ENCODE data around the gene LRSAM1. TPM values are rescaled to one million over a fixed set of nuclear protein-coding genes. Genes with fewer than 3 reads are reported as not detected.

The LRSAM1 gene
- total and polyA plus RNA-seq, 9 of the 15 experiments (the other 6 are each of a cell fraction or from before 2014, with no cell fraction given): 0.07 to 16.2 (median 4.7) TPM

DNA sequence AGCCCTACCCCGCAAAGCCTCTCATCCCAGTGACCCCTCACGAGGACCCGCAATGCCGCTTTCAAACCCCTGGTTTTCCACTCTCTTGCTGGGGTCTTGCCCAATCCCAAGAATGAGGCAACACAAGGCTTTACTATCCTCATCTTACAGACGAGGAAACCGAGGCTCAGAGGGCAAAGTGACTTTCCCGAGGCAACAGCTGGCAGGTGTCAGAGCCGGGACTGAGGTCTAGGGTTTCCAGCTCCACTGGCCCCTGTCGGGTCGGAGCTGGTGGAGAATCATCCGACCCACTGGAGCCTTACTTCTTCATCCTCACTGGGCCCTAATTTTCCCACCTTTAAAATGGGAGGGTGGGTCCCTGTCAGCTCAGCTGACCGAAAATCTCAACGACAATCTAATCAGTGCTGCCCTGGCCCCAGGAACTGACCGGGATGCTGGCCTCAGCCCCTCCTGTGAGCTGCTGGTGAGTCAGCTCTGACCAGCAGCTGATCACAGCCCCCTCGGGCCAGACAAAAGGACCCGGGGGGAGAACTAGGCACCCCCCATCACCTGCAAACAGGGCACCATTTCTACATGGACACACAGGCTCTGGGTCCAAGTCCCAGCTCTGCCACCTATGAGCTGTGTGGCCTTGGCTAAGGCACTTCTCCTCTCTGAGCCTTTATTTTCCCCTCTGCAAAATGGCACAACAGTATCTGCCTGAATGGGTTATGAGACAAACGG lies 88.1 kb downstream of the LRSAM1 start (continued):
- no peak for TF ChIP-seq HES1 (IDR thresholded peaks at IDR 0.05; ENCODE audit: low read depth)
- TF ChIP-seq LARP7 (IDR thresholded peaks at IDR 0.05): no peak
- TF ChIP-seq ATF1 (CRISPR knock-in tag; IDR thresholded peaks at IDR 0.05): no peak
- TF ChIP-seq ATF1 (tag; IDR thresholded peaks at IDR 0.05): peak; percentile 35; the same call in 1 of the 2 replicates
- TF ChIP-seq SAFB (IDR thresholded peaks at IDR 0.05; ENCODE audit: borderline replicate concordance, low read depth, low read length): no peak
- no peak for TF ChIP-seq NELFE (IDR thresholded peaks at IDR 0.05; ENCODE audit: insufficient read depth, insufficient read length)
- no peak for TF ChIP-seq RUNX1 (IDR thresholded peaks at IDR 0.05; ENCODE audit: low read depth)
- TF ChIP-seq POLR3A (IDR thresholded peaks at IDR 0.05; ENCODE audit: borderline replicate concordance, extremely low read depth, insufficient read depth, insufficient read length): no peak
- no peak for TF ChIP-seq TBP (optimal IDR thresholded peaks at IDR 0.05; ENCODE audit: low read depth, low read length)
- 0 out of 2 replicates have a peak, but pooled peaks have one; percentile 25 for TF ChIP-seq HINFP (tag; conservative IDR thresholded peaks at IDR 0.05; ENCODE audit: low read depth)
- TF ChIP-seq DDX20 (tag; IDR thresholded peaks at IDR 0.05; ENCODE audit: low read depth): no peak
- TF ChIP-seq CSDE1 (IDR thresholded peaks at IDR 0.05): no peak
- TF ChIP-seq ZBED1 (IDR thresholded peaks at IDR 0.05): no peak
- no peak for TF ChIP-seq ZZZ3 (IDR thresholded peaks at IDR 0.05)
- no peak for TF ChIP-seq MAFF (IDR thresholded peaks at IDR 0.05; ENCODE audit: low read length)
- TF ChIP-seq, protein P1, sequence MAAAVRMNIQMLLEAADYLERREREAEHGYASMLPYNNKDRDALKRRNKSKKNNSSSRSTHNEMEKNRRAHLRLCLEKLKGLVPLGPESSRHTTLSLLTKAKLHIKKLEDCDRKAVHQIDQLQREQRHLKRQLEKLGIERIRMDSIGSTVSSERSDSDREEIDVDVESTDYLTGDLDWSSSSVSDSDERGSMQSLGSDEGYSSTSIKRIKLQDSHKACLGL (CRISPR knock-in tag; IDR thresholded peaks at IDR 0.05; ENCODE audit: borderline replicate concordance, poor library complexity, severe bottlenecking): no peak
- peak; percentile 54 for TF ChIP-seq CHD4 (IDR thresholded peaks at IDR 0.05; ENCODE audit: insufficient read depth, insufficient replicate concordance, low read depth, low read length, poor library complexity, severe bottlenecking)
- TF ChIP-seq RAD51 (IDR thresholded peaks at IDR 0.05; ENCODE audit: borderline replicate concordance, low read depth): no peak
- TF ChIP-seq RHOXF2B (CRISPR knock-in tag; conservative IDR thresholded peaks at IDR 0.05): no peak
- TF ChIP-seq KLF6 (CRISPR knock-in tag; IDR thresholded peaks at IDR 0.05; ENCODE audit: borderline replicate concordance): no peak
- TF ChIP-seq ZFP36 (IDR thresholded peaks at IDR 0.05; ENCODE audit: low read depth, low read length, partially characterized antibody): peak; percentile 44
- no peak for TF ChIP-seq PTTG1 (tag; IDR thresholded peaks at IDR 0.05; ENCODE audit: low read depth)
- no peak for TF ChIP-seq NR4A1 (CRISPR knock-in tag; IDR thresholded peaks at IDR 0.05)
- TF ChIP-seq NR4A1 (tag; IDR thresholded peaks at IDR 0.05): no peak; the same call in 1 of the 2 replicates
- no peak for TF ChIP-seq EHMT2 (IDR thresholded peaks at IDR 0.05)

Data from K562 (cell line).